MM.1S (cell line): Measurements from ENCODE around the gene STAMBPL1.

Experiments
- DNase-seq: peaks from one replicate; pipeline ENCODE4 v3.0.0-alpha.2; 2015
- H2AFZ ChIP-seq: fragments of 300-600 bp; sonication (generic); 2 replicates; pipeline ENCODE4 v1.6.0; 2016; ENCODE audit warnings: antibody characterized with exemption, low read length
- H3F3A ChIP-seq: fragments of 300-600 bp; sonication (generic); 2 replicates; pipeline ENCODE4 v1.6.1; 2016; ENCODE audit warnings: mild to moderate bottlenecking, antibody characterized with exemption, low read length, moderate library complexity, mixed read lengths; ENCODE audit not compliant: insufficient read depth
- H3K27ac ChIP-seq: fragments of 300-600 bp; sonication (generic); 2 replicates; pipeline ENCODE4 v1.5.1; 2016; ENCODE audit warnings: mild to moderate bottlenecking, low read length
- H3K27me3 ChIP-seq: fragments of 300-600 bp; sonication (generic); replicated peaks from 2 replicates; pipeline ENCODE4 v1.6.0; 2016; ENCODE audit warnings: low read length; ENCODE audit not compliant: insufficient read depth
- H3K36me3 ChIP-seq: fragments of 300-600 bp; sonication (generic); replicated peaks from 2 replicates; pipeline ENCODE4 v1.6.1; 2016; ENCODE audit warnings: mild to moderate bottlenecking, low read length, mixed read lengths; ENCODE audit not compliant: insufficient read depth
- H3K4me1 ChIP-seq: fragments of 300-600 bp; sonication (generic); 2 replicates; pipeline ENCODE4 v1.6.1; 2016; ENCODE audit warnings: low read length, mixed read lengths
- H3K4me2 ChIP-seq: fragments of 300-600 bp; sonication (generic); 2 replicates; pipeline ENCODE4 v1.6.0; 2016; ENCODE audit warnings: low read depth, low read length
- H3K4me3 ChIP-seq: fragments of 300-600 bp; sonication (generic); 2 replicates; pipeline ENCODE4 v1.5.1; 2016; ENCODE audit warnings: low read length, mixed read lengths
- H3K79me2 ChIP-seq: fragments of 300-600 bp; sonication (generic); 2 replicates; pipeline ENCODE4 v1.6.1; 2016; ENCODE audit warnings: mixed run types, low read length, mixed read lengths
- H3K9ac ChIP-seq: fragments of 300-600 bp; sonication (generic); 2 replicates; pipeline ENCODE4 v1.6.1; 2016; ENCODE audit warnings: low read length, mixed read lengths
- H3K9me2 ChIP-seq: fragments of 300-600 bp; sonication (generic); replicated peaks from 2 replicates; pipeline ENCODE4 v1.6.1; 2016; ENCODE audit warnings: mild to moderate bottlenecking, low read length, mixed read lengths; ENCODE audit not compliant: insufficient read depth
- H3K9me3 ChIP-seq: fragments of 300-600 bp; sonication (generic); replicated peaks from 2 replicates; pipeline ENCODE4 v1.6.1; 2016; ENCODE audit warnings: mild to moderate bottlenecking, low read length, mixed read lengths; ENCODE audit not compliant: insufficient read depth
- H4K20me1 ChIP-seq: fragments of 300-600 bp; sonication (generic); 2 replicates; pipeline ENCODE4 v1.6.1; 2016; ENCODE audit warnings: mild to moderate bottlenecking, low read length, moderate library complexity, mixed read lengths; ENCODE audit not compliant: insufficient read depth
- EZH2 ChIP-seq: fragments of 300-600 bp; sonication (generic); optimal IDR thresholded peaks from 2 replicates; pipeline ENCODE3; 2017; ENCODE audit warnings: low read depth, mild to moderate bottlenecking, antibody characterized with exemption, low read length, mixed read lengths
- EZH2phosphoT487 ChIP-seq: fragments of 300-600 bp; sonication (generic); IDR thresholded peaks from 2 replicates; pipeline ENCODE4 v1.6.1; 2018; ENCODE audit warnings: antibody characterized with exemption, low read length
- TF ChIP-seq, protein P1 (sequence below): fragments of 300-600 bp; sonication (generic); IDR thresholded peaks from 2 replicates; pipeline ENCODE4 v1.5.1; 2016; ENCODE audit warnings: antibody characterized with exemption, low read length, mixed read lengths

Gene STAMBPL1

GRCh38 chr10:88964869-88965415, 84.9 kb downstream of the STAMBPL1 start:
- H3K9me2 ChIP-seq = no peaks in the 10 kb centered on the region
- DNase-seq = no peak
- no peak overlapping the region for H3K27ac ChIP-seq
- H3K79me2 ChIP-seq = no peaks in the 10 kb centered on the region
- TF ChIP-seq EZH2 (no peak), EZH2phosphoT487 (no peak)
- TF ChIP-seq, protein P1, sequence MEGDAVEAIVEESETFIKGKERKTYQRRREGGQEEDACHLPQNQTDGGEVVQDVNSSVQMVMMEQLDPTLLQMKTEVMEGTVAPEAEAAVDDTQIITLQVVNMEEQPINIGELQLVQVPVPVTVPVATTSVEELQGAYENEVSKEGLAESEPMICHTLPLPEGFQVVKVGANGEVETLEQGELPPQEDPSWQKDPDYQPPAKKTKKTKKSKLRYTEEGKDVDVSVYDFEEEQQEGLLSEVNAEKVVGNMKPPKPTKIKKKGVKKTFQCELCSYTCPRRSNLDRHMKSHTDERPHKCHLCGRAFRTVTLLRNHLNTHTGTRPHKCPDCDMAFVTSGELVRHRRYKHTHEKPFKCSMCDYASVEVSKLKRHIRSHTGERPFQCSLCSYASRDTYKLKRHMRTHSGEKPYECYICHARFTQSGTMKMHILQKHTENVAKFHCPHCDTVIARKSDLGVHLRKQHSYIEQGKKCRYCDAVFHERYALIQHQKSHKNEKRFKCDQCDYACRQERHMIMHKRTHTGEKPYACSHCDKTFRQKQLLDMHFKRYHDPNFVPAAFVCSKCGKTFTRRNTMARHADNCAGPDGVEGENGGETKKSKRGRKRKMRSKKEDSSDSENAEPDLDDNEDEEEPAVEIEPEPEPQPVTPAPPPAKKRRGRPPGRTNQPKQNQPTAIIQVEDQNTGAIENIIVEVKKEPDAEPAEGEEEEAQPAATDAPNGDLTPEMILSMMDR = no peak
- H4K20me1 ChIP-seq = no peaks in the 10 kb centered on the region
- no peak overlapping the region for H2AFZ ChIP-seq
- H3K9me3 ChIP-seq = no peaks in the 10 kb centered on the region
- peaks cover 10% of the 10 kb centered on the region; the same call in 1 of the 2 replicates for H3K4me1 ChIP-seq
- H3F3A ChIP-seq = peaks cover 6% of the 10 kb centered on the region; the same call in 1 of the 2 replicates
- H3K4me2 ChIP-seq = no peak overlapping the region
- no peak overlapping the region for H3K9ac ChIP-seq
- H3K36me3 ChIP-seq = no peaks in the 10 kb centered on the region
- peaks cover 92% of the 10 kb centered on the region for H3K27me3 ChIP-seq
- no peak overlapping the region for H3K4me3 ChIP-seq

DNA sequence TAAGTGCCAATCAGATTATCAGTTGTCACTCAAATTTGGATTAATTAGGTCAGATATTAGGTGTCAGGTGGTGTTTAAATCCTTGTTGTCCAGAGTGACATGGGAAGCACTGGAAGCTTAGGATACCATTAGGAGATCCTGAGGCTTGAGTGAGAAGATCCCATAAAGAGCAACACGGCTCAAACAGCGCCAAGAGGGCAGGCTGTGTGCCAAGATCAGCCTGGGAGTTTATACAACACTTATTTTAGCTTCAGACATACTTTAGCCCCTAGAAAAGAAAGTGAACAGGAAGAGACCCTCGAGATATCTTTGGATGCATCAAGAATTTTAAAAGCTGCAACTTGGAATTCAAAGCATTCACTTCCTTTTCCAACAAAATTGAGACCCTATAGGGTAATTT, 86.8 kb downstream of the STAMBPL1 start:
- Histone ChIP-seq H3K27ac (no peak overlapping the region), H3K4me1 (peaks cover 5% of the 10 kb centered on the region; the same call in 1 of the 2 replicates), H2AFZ (no peak overlapping the region), H3K9me3 (no peaks in the 10 kb centered on the region), H3K4me3 (no peak overlapping the region), H3K4me2 (no peak overlapping the region), H3K27me3 (peaks cover 79% of the 10 kb centered on the region), H4K20me1 (no peaks in the 10 kb centered on the region), H3K79me2 (no peaks in the 10 kb centered on the region), H3K9ac (no peak overlapping the region), H3F3A (peaks cover 5% of the 10 kb centered on the region; the same call in 1 of the 2 replicates), H3K9me2 (no peaks in the 10 kb centered on the region), H3K36me3 (no peaks in the 10 kb centered on the region)
- TF ChIP-seq, protein P1 = no peak
- TF ChIP-seq EZH2phosphoT487 = no peak
- TF ChIP-seq EZH2 = no peak
- no peak for DNase-seq

DNA sequence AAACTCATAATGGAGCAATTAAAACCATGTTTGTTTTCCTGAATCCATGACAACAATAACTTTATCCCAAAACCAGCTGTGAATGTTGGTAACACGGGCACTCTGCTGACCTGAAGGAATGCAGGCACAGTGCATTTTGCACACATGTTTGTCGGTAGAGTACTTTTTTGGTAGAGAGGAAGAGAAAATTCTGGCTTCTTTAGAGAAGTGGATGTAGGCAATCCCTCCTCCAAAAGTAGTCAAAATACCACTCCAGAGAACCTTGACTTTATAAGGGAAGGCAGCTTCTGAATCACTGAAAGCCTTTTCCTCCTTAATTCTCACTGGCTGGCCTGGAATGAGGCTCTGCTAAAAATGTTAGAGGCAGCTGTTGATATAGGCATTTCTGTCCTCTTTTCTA, 88.3 kb downstream of the STAMBPL1 start:
- Histone ChIP-seq H3K9me2 (no peaks in the 10 kb centered on the region), H4K20me1 (no peaks in the 10 kb centered on the region), H3K36me3 (no peaks in the 10 kb centered on the region), H3K79me2 (no peaks in the 10 kb centered on the region), H3K4me3 (no peak overlapping the region), H3K4me1 (no peaks in the 10 kb centered on the region), H2AFZ (no peak overlapping the region), H3K4me2 (no peak overlapping the region), H3K27me3 (peaks cover 70% of the 10 kb centered on the region), H3F3A (no peaks in the 10 kb centered on the region), H3K9me3 (no peaks in the 10 kb centered on the region), H3K27ac (no peak overlapping the region), H3K9ac (no peak overlapping the region)
- TF ChIP-seq EZH2 = no peak
- TF ChIP-seq, protein P1 = no peak
- no peak for TF ChIP-seq EZH2phosphoT487
- no peak for DNase-seq
